Ureter (tissue), 1 donor: ENCODE data around the gene SLC25A21. TPM values are rescaled to one million over a fixed set of nuclear protein-coding genes. Genes with fewer than 3 reads are reported as not detected.

Experiments used
- DNase-seq: peaks from one replicate; pipeline ENCODE4 v3.0.0-alpha.2; 2020; ENCODE audit warnings: low spot score
- total RNA-seq: library from RNA; stranded (reverse); gene quantifications from one replicate; pipeline ENCODE4 v1.2.4, GENCODE V29; 2023
- donor health status: DM: yes; HTN: yes; CAD: no.

Gene SLC25A21
- total RNA-seq, 1 donor from 2014 or later = 2.2 TPM

DNA sequence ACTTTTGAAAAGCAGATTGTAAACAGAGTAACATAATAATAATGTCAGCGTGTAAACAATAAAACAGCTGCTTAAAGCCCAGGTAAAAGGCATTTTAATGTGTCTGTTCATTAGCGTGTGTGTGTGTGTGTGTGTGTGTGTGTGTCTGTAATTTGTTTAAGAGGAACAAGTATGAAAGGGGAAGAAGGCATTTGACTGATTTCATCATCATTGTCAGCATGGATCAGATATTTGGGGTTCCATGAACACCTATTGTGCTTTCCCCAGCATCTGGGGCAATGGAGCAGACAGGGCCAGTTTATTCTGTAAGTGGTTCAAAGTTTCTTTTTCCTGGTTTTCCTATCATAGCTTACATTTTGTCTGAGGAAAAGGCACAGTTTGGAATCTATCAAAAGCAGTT is 28.9 kb downstream of the SLC25A21 start:
- no peak for DNase-seq

DNA sequence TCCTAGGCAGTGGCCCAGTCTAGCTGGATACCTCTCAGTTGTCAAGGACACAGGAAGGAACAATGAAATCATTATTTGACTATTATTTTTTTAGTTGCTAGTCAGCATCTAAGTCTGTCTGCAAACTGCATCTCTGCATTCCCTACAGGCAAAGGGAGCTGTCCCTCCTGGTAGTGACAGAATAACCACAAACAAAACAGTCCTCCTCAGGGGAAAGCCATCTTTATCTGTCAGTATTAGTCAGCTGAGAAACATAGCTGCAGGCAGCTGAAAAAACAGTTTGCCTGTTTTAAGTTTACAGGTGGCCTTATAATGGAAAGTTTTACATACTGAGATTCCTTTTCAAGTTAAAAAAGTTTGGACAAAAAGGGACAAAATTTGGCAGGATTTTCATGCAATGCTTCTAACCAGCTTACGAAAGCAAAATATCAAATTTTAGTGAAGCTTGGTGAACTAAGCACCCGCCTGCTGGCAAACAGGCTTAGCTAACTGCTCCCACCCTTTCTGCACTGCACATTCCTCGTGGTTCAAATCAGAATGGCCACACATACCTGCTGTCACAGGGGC is 29.5 kb downstream of the SLC25A21 start:
- no peak for DNase-seq

DNA sequence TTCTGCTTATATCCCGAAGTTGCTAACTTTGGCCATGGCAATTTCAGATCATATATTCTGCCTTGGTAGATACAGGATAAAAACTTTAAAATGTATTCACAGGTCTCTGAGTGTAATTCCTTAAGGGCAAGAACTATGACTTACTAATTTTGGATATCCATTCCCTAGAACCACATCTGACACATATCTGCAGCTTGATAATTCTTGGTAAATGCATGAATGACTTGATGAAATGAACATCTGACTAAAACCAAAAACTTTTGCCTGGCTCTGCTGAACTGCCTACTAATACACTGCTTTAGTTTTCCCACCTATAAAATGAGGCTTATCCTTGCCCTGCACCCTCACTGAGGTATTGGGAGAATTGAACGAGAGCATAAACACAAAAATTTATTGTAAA is 32.2 kb downstream of the SLC25A21 start:
- DNase-seq = no peak

DNA sequence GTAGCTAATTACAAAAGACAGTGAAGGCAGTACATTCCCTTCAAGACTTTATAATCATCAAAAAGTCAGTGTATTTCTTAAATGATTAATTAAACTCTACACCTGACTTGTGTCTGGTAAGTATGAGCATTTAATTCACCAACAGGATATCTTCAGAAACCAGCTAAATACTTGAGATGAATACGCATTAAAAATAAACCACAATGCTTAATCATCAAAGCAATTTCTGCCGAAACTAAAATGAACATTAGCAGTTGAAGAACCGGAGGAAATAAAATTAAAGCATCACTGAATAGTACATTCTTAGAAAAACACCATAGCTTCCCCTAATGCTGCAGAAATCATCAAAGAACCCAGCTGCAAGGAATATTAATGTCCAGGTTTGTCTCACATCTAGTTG is 32.7 kb downstream of the SLC25A21 start:
- no peak for DNase-seq

GRCh38 chr14:37138898-37139297 is 33.5 kb downstream of the SLC25A21 start:
- no peak for DNase-seq

- DNase-seq = no peak
These were observed 39.0 kb downstream of the SLC25A21 start for GRCh38 chr14:37133284-37133913.

DNA sequence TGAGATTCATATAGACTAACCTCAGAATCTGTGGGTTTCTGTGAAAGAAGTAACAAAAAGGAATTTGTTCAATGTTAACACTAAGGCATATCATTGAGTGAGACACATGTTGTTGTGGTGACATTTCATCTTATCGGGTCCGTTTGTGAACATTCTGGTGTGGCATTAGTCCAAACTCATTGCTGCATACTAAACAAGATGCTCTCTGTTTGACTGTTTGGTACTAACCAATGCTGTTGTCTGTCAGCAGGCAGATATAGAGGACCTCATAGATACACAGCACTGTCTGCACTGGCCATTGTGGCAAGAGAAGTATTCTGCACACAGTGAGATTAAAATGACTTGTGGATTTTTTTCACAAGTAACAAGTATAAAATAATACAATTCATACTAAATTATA is 41.2 kb downstream of the SLC25A21 start:
- no peak for DNase-seq

DNA sequence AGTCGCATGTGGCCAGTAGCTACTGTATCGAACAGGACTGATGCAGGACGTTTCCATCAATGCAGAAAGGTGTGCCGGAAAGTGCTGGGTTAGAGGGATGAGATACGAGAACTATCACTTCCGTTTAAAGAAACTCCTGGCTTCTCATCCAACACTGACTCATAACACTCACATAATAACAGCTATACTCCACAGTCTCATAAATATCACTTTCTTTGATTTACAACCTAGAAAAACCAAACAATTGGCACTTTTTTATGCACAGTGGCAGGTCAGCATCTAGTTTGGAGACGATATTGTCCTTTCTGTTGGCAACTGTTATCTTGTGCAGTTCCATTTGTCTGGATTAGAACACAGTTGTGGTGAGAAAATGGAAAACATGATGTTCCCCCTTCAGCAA is 43.4 kb downstream of the SLC25A21 start:
- no peak for DNase-seq

DNA sequence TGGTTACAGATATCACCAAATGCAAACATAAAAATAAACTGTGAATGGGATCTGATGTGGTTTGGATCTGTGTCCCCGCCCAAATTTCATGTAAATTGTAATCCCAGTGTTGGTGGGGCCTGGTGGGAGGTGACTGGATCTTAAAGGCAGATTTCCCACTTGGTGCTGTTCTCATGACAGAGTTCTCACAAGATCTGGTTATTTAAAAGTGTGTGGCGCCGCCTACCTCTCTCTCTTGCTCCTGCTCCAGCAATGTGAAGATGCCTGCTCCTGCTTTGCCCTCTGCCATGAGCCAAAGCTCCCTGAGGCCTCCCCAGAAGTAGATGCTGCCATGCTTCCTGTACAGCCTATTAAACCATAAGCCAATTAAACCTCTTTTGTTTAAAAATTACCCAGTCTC is 47.8 kb downstream of the SLC25A21 start:
- no peak for DNase-seq

DNA sequence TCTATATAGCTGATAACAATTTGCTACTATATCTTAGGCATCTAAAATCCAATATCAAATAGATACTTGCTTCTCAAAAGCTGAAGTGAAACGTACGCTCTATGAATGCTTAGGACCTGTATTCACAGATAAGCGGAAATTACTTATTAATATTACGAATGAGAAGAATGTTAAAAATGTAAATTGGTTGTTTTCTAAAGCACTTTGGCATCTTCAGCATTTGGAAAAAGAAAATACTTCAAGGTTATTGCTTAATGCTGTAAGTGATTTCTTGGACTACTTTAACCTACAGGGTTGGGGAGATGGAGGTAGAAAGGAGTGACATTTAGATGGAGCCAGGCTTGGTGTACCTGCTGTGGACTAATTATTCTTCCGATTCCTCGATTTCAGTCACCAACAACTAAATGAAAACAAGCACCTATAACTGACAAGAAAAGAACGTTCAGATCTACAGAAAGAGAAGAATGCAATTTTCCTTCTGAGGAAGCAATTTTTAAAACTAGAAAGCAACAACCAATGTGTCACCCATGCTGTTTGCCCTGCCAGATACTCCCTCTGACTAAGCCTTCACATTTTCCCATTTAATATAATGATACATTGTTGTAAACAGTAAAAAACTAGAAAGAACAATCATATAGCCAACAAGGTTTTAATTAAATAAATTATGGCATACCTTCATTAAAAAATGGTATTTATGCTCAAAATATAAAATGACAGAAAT is 49.3 kb downstream of the SLC25A21 start:
- no peak for DNase-seq

- no peak for DNase-seq
These were observed 50.1 kb downstream of the SLC25A21 start for GRCh38 chr14:37122288-37122687.

- DNase-seq = no peak
These were observed 53.6 kb downstream of the SLC25A21 start for GRCh38 chr14:37118673-37119366.

DNA sequence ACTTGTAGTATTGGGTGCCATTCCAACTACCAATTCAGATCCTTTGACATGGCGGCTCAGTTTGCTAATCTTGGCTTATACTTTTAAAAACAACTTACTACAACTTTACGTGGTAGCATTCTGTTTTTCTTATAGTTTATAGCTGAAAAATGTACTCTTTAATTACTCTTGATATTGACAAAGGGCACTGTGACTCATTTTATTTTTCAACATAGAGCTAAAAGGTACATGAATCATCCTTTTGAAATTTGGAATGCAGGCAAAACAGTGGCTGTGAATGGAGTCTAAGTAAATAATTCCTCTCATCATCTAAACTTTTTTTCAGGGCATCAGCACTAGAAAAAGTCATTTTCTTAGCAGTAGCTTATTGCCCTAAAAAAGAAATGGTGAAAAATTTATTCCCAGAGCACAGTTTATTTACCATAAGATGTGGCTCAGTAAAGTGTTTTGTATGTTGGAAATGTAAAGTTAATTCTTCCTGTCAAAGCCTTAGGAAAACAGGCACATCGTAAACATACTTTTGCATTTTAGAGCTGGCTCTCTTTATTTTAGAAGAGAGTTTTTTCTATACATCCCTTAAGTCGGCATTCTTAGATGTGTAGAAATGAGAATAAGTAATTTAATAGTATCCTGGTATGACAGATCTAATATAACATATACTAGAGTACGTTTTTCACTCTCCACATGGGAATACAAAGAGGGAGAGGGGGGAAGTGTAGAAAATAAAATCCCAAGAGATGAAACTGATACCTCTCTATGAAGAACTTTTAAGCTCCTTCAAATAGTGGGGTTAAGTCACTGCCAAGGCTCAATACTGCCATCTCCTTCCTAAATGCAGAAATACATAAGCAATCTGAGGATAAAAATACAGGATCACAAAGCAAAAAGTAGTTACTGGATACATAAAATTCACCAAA is 55.2 kb downstream of the SLC25A21 start:
- DNase-seq = no peak

GRCh38 chr14:37115406-37115805 is 57.0 kb downstream of the SLC25A21 start:
- no peak for DNase-seq

DNA sequence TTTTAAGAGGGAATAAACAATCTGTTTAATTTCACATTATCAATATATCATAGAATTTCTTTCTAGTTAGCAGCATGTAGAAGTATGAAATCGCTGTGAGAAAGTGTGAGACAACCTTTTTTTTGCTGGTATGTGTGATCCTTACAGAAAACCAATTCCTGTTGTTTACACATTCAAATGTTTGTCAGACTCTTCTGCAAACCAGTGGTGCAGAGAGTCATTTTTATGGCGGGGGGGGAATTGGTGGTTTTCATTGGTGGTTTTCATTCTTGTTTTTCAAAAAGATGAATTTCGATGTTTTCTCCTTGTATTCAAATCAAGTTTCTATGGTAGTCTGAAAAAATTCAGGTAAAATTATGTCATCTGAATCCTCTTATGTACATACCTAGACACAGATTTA is 57.8 kb downstream of the SLC25A21 start:
- DNase-seq = no peak

DNA sequence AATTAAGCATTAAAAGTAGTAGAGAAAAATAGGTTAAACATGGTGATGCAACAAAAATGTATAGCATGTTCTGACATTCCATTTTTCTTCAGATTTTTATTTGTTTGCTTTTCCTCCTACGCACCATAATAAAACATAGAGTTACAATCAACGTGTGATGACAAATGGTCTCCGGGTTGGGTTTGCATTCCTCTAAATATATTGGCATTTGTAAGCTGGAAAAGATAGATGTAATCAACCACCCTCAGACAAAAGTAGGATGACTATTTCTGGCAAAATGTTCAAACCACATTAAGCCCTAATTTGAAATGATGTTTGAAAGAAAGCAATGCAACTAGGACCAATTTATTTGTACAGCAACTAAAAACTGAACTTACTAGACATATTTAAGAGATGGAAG is 58.4 kb downstream of the SLC25A21 start:
- no peak for DNase-seq

DNA sequence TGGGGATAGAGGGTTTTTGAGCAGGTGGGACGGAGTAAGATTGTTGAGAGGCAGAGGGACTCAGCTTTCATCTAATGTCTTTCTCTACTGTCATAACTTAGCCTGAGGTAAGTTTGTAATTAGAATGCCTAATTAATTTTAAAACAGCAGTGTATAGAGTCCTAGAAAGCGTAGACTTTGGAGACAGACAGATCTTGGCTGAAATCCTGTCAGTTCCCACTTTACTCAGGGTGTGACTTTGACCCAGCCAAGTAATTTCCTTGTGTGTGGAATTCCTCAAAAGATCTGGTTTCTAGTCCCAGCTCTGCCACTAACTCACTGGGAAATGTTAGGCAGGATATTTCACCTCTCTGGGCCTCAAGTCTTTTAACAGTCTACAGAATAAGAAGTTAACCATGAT is 74.3 kb downstream of the SLC25A21 start:
- no peak for DNase-seq

- no peak for DNase-seq
These were observed 77.9 kb downstream of the SLC25A21 start for GRCh38 chr14:37094502-37094901.

GRCh38 chr14:37093364-37093763 is 79.0 kb downstream of the SLC25A21 start:
- DNase-seq = no peak

DNA sequence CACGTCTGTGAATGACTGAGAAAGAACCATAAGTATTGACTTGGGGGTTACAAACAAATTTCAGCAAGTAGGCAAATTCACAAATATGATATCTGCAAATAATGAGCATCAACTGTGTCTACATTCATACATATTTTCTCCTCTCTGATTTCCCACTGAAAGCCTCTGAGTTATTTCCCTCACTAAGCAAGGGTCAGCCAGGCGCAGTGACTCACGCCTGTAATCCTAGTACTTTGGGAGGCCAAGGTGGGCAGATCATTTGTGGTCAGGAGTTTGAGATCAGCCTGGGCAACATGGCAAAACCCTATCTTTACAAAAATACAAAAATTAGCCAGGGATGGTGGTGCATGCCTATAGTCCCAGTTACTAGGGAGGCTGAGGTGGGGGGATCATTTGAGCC is 80.8 kb downstream of the SLC25A21 start:
- no peak for DNase-seq

DNA sequence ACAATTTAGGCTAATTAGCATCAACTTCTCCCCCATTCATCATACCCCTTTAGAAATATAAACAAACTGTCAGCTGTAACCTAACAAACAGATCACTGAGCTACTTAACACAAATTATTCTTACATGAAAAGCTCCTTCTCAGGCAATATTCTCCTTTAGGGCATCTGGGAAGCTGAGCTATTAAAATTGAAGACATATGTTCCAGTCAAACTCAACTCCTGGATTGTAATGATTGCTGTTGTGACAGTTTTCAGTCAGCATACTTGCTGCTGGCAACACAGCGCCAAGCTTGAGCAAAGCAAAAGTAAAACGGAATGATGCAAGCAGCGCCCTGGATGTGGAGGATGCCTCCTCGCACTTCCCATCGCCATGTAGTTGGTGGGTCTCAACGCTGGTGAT is 82.4 kb downstream of the SLC25A21 start:
- DNase-seq = no peak

DNA sequence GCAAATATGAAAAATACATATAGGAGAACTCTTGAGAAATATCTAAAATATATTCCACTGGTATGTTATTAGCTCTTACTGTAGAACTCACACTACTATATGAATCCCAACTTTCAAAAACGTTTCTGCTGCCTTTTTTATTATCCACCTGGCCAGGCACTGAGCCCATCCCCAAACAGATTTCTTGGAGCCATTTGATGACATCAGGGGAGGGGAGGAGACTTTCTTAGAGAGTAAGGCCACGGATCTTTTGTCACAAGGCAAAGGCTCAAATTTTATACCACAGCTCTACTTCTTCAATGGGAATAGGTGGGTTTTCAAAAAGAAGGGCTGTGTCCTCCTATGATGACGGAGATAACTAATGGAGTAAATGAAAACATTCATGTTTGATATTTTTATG is 83.0 kb downstream of the SLC25A21 start:
- DNase-seq = no peak
